Erythroblast (primary cell): ENCODE results near the gene DDX39B.

Experiments used
- GATA1 ChIP-seq: IDR thresholded peaks from 2 replicates; pipeline ENCODE4 v1.6.1; 2011; ENCODE audit warnings: low read depth, mild to moderate bottlenecking, control low read depth, low read length, moderate library complexity
- POLR2A ChIP-seq: IDR thresholded peaks from 2 replicates; pipeline ENCODE4 v1.6.1; 2011; ENCODE audit warnings: mild to moderate bottlenecking, low read length

DNA sequence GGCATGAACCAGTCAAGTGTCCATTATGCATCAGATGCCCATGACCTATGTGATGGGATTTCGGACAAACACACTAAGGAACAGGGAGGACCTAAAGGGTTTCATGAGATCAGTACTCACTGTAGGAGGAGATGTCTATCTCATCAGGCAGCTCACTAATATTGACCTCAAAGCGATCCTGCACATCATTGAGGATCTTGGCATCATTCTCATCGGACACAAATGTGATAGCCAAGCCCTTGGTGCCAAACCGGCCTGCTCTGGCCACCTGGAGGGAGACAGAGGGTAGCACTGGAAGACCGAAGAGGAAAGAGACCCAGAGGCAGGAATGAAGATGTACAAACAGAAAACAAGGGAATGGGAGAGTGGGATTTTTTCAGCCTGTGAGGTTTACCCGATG lies 11.1 kb downstream of the DDX39B start:
- no peak for TF ChIP-seq POLR2A
- TF ChIP-seq GATA1, result no peak
